SU-DHL-6 (cell line): Measurements from ENCODE around the gene PHF11.

Source experiments
- EZH2phosphoT487 ChIP-seq: fragments of 200-600 bp; sonication (generic), shearing (Covaris generic); conservative IDR thresholded peaks from 2 replicates; pipeline ENCODE4 v1.6.1; 2018; ENCODE audit warnings: mild to moderate bottlenecking, antibody characterized with exemption, low read length, moderate library complexity, mixed read lengths
- TF ChIP-seq, protein P1 (sequence below): fragments of 200-600 bp; sonication (generic); IDR thresholded peaks from one replicate; pipeline ENCODE4 v1.5.1; 2017; ENCODE audit warnings: antibody characterized with exemption, mild to moderate bottlenecking, low read length, moderate library complexity; ENCODE audit not compliant: insufficient read depth, poor library complexity, severe bottlenecking

DNA sequence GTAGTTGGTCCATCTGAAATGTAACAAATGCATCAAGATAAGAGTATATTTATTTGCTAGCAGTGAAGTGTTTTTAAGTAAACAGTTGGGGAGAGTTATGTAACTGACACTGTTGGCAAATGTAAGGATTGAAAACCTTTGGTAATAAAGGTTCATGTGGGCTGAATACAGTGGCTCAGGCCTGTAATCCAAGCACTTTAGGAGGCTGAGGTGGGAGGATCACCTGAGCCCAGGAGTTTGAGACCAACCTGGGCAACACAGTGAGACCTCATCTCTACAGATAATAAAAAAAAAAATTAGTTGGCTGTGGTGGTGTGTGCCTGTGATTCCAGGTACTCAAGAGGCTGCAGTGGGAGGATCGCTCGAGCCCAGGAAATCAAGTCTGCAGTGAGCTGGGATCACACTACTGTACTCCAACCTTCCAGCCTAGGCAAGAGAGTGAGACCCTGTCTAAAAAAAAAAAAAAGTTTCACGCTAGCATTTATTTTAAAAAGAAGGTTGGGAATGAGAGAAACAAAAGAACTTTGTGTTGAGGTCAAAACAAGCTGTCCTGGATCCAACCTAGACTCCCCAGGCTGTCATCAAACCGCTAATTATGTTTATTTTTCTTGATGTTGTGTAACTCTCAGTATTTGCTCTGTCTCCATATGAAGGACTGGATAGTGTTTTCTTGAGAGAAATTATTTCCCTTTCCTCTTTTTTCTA lies 31.0 kb upstream of the PHF11 start:
- TF ChIP-seq, protein P1, sequence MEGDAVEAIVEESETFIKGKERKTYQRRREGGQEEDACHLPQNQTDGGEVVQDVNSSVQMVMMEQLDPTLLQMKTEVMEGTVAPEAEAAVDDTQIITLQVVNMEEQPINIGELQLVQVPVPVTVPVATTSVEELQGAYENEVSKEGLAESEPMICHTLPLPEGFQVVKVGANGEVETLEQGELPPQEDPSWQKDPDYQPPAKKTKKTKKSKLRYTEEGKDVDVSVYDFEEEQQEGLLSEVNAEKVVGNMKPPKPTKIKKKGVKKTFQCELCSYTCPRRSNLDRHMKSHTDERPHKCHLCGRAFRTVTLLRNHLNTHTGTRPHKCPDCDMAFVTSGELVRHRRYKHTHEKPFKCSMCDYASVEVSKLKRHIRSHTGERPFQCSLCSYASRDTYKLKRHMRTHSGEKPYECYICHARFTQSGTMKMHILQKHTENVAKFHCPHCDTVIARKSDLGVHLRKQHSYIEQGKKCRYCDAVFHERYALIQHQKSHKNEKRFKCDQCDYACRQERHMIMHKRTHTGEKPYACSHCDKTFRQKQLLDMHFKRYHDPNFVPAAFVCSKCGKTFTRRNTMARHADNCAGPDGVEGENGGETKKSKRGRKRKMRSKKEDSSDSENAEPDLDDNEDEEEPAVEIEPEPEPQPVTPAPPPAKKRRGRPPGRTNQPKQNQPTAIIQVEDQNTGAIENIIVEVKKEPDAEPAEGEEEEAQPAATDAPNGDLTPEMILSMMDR, result no peak
- no peak for TF ChIP-seq EZH2phosphoT487
